Stimulated activated CD8-positive, alpha-beta memory T cell treated with anti-CD3 and anti-CD28 coated beads, Interleukin-15, amount 100 ng/mL, for 24 hours (primary cell): Measurements from ENCODE around the gene IGFBP5.

Experiments used
- DNase-seq: peaks from one replicate; pipeline ENCODE4 v3.0.0-alpha.2; 2020; ENCODE audit warnings: low read depth

Gene IGFBP5

GRCh38 chr2:216664593-216665034, 30.7 kb downstream of the IGFBP5 start:
- DNase-seq = no peak

DNA sequence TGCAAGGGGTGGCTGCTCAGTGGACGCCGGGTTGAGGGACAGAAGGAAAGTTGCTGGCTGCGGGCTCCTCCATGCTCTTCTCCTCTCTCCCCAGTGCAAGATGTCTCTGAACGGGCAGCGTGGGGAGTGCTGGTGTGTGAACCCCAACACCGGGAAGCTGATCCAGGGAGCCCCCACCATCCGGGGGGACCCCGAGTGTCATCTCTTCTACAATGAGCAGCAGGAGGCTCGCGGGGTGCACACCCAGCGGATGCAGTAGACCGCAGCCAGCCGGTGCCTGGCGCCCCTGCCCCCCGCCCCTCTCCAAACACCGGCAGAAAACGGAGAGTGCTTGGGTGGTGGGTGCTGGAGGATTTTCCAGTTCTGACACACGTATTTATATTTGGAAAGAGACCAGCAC, 31.5 kb downstream of the IGFBP5 start:
- no peak for DNase-seq

- DNase-seq = no peak
Observed at GRCh38 chr2:216663106-216663505, 32.2 kb downstream of the IGFBP5 start.

DNA sequence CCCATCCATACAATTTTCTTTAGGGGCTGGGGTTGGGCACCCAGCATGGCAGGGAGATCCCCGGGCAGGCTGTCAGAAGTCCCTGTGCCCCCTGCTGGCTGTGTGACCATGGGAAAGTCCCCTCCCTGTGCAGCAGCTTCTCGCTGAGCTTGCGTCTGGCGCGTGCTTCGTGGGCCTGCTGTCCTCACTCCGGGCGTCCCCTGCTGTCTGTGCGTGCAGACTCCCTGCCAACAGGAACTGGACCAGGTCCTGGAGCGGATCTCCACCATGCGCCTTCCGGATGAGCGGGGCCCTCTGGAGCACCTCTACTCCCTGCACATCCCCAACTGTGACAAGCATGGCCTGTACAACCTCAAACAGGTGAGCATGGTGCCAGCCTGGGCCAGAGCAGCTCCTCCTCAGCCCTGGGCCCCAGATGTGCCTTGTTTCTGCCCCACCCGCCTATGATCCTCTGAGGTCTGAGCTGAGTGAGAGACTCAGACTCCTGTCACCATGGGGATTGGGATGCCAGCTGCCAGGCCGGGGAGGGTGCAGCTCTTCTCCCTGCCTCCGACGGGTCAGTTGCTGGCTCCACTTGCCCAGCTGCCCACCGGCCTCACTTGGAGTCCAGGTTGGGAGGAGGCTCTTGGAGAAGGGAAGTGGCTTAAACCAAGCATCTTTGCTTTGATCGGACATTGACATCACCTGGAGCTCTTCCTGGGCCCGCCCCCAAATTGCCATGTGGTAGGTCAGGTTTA, 33.5 kb downstream of the IGFBP5 start:
- DNase-seq = no peak

- DNase-seq = no peak
Observed at GRCh38 chr2:216661051-216661450, 34.3 kb downstream of the IGFBP5 start.

- no peak for DNase-seq
Observed at GRCh38 chr2:216660496-216660895, 34.9 kb downstream of the IGFBP5 start.

DNA sequence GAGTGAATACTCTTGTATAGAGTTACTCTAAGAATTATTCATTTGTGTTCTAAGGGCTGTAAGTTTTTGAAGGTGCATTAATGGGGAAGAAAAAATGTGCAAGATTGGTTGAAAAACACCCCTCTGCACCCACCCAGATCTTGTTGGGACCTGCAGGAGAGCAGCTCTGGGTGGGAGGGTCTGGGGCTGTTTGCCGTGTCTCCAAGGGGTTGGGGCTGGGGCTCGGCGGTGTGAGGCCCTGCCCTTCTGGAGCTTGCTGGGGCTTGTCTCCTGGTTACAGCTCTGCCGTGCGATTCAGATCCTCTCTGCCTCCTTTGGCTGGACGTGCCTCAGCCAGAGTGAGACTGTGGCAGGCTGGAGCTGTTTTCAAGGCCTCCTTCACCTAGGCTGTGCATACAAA, 36.1 kb downstream of the IGFBP5 start:
- DNase-seq = no peak

- DNase-seq = no peak
Observed at GRCh38 chr2:216658757-216659156, 36.6 kb downstream of the IGFBP5 start.

DNA sequence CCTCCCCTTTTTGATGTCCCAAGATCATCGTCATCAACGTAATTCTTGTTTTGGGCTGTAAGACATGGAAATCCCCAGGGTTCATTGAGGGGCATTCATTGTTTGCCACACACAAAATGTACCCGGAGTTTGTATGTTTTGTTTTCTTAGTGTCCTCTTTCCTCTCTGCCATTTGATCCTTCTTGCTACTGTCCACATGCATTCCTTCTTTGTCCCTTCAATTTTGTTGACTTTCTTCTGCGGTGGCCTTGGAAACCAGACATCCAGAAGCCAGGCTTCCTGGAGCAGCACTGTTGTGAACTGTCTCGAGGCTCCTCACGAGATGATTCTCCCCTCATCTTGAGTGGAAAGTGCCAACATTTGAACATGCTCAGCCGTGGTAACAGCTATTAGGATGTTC, 37.4 kb downstream of the IGFBP5 start:
- no peak for DNase-seq

DNA sequence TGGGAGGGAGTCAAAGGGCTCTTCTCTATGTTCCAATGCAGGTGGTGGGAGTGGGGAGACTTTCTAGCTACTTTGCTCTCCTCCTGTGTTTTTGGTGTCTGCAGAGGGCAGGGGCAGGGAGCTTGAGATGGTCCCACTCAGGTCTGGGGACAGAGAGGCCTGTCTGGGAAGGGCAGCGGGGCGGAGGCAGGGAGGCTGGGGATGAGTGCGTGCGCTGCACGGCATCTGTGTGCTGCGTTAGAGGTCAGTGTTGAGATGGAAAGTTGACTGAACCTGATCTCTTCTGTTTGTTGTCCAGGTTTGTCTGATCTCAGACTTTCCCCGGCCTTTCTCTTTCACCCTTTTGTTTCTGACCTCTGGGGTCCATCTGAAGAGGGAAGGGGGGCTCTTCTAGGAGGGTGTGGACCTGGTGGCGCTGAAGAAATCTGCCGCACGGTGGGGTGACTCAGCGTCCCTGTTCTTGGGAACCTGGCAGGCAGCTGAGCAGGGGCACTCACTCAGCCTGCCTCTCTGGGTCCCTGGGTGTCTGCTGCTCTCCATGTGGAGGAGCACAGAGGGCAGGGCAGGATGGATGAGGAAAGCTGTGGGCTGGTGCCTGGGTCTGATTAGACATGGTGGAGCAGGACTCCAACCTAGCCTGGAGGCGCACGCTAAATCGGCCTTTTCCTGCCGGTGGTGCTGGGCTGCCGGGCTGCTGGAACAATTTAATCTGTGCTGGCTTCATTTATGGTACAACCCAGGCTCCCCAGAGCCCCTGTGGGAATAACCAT, 38.1 kb downstream of the IGFBP5 start:
- DNase-seq = no peak

GRCh38 chr2:216654528-216655052, 40.8 kb downstream of the IGFBP5 start:
- DNase-seq = no peak

- no peak for DNase-seq
Observed at GRCh38 chr2:216653931-216654365, 41.4 kb downstream of the IGFBP5 start.

- DNase-seq = no peak
Observed at GRCh38 chr2:216653093-216653799, 42.1 kb downstream of the IGFBP5 start.

GRCh38 chr2:216652566-216652965, 42.8 kb downstream of the IGFBP5 start:
- DNase-seq = no peak

GRCh38 chr2:216651351-216651881, 43.9 kb downstream of the IGFBP5 start:
- DNase-seq = no peak

DNA sequence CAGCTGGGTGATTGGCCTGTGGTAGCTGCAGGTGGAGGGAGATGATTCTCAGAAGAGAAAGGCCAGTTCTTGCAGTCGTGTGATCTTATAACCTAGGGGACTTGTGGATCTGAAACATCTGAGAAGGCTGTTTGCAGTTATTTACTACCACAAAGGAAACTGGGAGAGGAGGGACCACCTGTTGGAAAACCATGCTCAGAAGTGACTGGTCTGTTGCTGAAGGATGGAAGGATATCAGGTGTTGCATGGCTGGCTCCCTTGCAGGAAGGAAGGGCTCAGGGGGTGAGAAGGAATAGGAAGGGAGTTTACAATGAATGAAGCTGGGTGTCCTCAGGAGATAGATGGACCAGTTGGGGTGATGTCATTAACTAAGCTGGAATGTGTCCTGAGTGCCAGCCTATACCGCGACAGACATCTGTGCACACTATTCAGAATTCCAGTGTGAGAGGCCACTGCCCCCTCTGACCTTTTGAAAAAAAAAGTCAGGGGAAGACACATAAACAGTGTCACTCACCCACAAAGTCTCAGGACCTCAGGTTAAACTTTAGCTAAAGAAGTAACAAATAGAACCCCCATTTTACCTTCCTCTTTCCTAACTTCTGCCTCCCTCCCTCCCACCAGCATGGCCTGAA, 44.6 kb downstream of the IGFBP5 start:
- DNase-seq = no peak

DNA sequence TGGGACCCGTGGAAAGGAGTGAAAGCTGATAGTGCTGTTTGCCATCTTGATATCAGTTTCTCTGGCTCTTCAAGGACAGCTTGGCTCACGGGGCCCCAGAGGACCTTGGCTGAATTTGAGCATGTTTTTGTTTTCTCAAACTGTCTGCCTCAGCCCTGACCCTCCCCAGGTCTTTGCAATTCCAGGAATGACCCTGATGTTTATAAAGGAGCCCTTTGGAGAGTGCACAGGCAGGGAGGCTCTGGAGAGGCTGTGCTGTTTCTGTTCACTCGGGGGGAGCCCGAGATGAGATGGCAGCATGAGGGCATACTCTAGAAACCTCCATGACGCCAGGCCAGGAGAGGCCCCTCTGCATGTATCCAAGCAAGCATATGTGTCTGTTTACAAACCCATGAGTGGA, 45.8 kb downstream of the IGFBP5 start:
- no peak for DNase-seq

- no peak for DNase-seq
Observed at GRCh38 chr2:216648105-216648504, 47.2 kb downstream of the IGFBP5 start.

- no peak for DNase-seq
Observed at GRCh38 chr2:216646116-216646515, 49.2 kb downstream of the IGFBP5 start.

DNA sequence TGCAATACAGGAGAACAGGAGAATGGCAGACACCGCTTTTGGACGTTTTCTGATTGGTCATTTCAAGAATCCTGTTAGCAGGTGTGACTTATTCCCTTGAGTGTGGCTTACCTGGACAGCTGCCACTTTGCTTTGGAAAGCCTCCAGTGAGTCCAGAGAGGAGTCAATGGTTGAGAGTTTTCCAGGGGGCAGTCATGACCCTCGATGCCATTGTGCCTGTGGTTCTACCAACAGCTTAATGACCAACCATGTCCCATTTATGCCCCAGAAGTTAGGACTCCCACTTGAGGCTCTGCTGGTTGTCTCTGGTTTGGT, 49.8 kb downstream of the IGFBP5 start:
- DNase-seq = no peak

GRCh38 chr2:216644842-216645635, 50.3 kb downstream of the IGFBP5 start:
- DNase-seq = no peak
